ENCODE measurements around the gene CYTH4.

DNA sequence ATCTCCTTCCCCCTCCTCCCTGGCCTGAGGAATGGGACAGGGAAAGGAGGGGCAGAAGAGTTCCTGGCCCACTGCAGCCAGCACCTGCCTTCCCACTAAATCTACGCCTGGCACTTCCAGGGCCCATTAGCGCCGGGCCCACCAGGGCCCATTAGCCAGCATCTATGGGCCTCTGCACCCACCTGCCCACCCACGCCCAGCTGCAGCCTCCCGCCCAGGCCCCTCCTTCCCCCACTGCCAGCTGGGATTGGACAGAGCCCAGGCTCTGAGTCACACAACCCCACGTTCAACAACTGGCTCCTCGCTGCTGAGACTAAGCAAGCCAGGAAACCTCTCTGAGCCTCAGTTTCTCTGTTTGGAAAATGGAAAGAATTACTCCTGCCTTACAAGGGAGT, 48.7 kb downstream of the CYTH4 start:
- TF ChIP-seq CTCF (IDR thresholded peaks at IDR 0.05) (no peak), POLR2A (IDR thresholded peaks at IDR 0.05) (no peak), EP300 (IDR thresholded peaks at IDR 0.05) (no peak)

Measured in ovary (tissue), 3 donors.